Lung (tissue), 12 donors: ENCODE data around the gene GLYATL2. TPM values are rescaled to one million over a fixed set of nuclear protein-coding genes. Genes with fewer than 3 reads are reported as not detected.

Experiments
- ATAC-seq: fragments of 200-7000 bp; cut with Tn5 transposase; one replicate; pipeline ENCODE4 v1.9.1; 2020; ENCODE audit warnings: moderate number of reproducible peaks; ENCODE audit not compliant: insufficient read depth, low FRiP score
- DNase-seq, 3 donors: peaks; one replicate each; pipeline ENCODE4 v3.0.0-alpha.2; 2013 to 2017
- H3K27ac ChIP-seq, 2 donors: one replicate each; pipeline ENCODE4 v1.5.1; 2013; ENCODE audit warnings: mild to moderate bottlenecking in 2 of 2, moderate library complexity in 2 of 2, control low read depth in 1 of 2, inconsistent platforms in 1 of 2, low read depth in 1 of 2, low read length in 1 of 2
- H3K27me3 ChIP-seq, 3 donors: one replicate each; pipeline ENCODE4 v1.5.1; 2013; ENCODE audit warnings: low read length in 2 of 3; ENCODE audit not compliant: control insufficient read depth in 3 of 3, insufficient read depth in 3 of 3
- H3K36me3 ChIP-seq, 4 donors: one replicate each; pipeline ENCODE4 v1.5.1; 2013; ENCODE audit warnings: low read length in 4 of 4, mild to moderate bottlenecking in 1 of 4, moderate library complexity in 1 of 4; ENCODE audit not compliant: control insufficient read depth in 4 of 4, insufficient read depth in 4 of 4
- H3K4me1 ChIP-seq, 5 donors: one replicate each; pipeline ENCODE4 v1.5.1; 2013; ENCODE audit warnings: low read length in 5 of 5, mild to moderate bottlenecking in 2 of 5, moderate library complexity in 1 of 5; ENCODE audit not compliant: control insufficient read depth in 5 of 5, insufficient read depth in 5 of 5
- H3K4me3 ChIP-seq: one replicate; pipeline ENCODE4 v1.5.1; 2013; ENCODE audit warnings: mild to moderate bottlenecking, control low read depth, moderate library complexity
- H3K9ac ChIP-seq, 2 donors: one replicate each; pipeline ENCODE4 v1.5.1; 2013; ENCODE audit warnings: low read length in 2 of 2, control low read depth in 1 of 2; ENCODE audit not compliant: insufficient read depth in 1 of 2
- H3K9me3 ChIP-seq, 4 donors: one replicate each; pipeline ENCODE4 v1.5.1; 2013; ENCODE audit warnings: low read length in 3 of 4, mild to moderate bottlenecking in 1 of 4, moderate library complexity in 1 of 4; ENCODE audit not compliant: control insufficient read depth in 4 of 4, insufficient read depth in 3 of 4
- WGBS, 2 donors: extraction: QIAGEN DNeasy Blood & Tissue Kit; methylation state at CpG; one replicate each; pipeline ENCODE4 v1.1.7; 2013; 5-methylcytosine and 5-hydroxymethylcytosine counted together
- polyA plus RNA-seq, 2 donors: library from polyadenylated mRNA; stranded (reverse); fragments of 200-250 nt; gene quantifications; one replicate each; pipeline ENCODE4 v1.2.1, GENCODE V29; 2013
- total RNA-seq, 2 donors: library from RNA; depleted of rRNA in 1 of 2; stranded (reverse); fragments of >200 nt in 1 of 2; gene quantifications; one replicate each; pipeline ENCODE4 v1.2.1, GENCODE V29; 2014 to 2021
- TF ChIP-seq, protein P1 (sequence below): IDR thresholded peaks from 2 replicates; pipeline ENCODE4 v1.5.1; 2012; ENCODE audit warnings: mild to moderate bottlenecking; ENCODE audit errors: control extremely low read depth, extremely low read depth
- donor health status: control.
- donor health status: control.
- donor health status: Bipolar disorder and iron deficiency.
- donor health status: healthy.
- donor health status: DM: yes; HTN: yes; CAD: no.

GLYATL2 gene
- total and polyA plus RNA-seq, 4 donors = 0.06 to 1.2 (median 0.25) TPM

DNA sequence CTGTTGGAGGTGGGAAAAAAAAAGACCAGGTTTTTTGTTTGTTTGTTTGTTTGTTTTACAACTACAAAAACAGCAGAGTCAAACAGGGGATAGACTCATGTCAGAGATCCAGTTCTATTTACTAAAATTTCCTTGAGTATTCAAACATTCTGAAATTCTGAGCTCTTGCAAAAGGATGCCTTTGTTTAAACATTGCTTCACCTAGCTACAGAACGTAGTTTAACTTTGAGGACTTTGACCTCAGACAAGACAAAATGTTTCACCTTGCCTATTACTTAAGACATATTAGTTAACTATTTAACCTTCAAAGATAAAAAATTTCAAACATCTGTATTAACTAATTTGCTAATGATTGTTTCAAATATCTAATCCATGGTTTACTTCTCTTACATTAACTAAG lies 36.1 kb upstream of the GLYATL2 start:
- no peak for ATAC-seq
- Histone ChIP-seq H3K27me3 (no peaks in the 10 kb centered on the region), H3K36me3 (no peaks in the 10 kb centered on the region), H3K27ac (no peak overlapping the region), H3K4me3 (no peak overlapping the region), H3K9ac (no peak overlapping the region), H3K9me3 (peaks cover 0 to 5% (median 0%) of the 10 kb centered on the region in 4 donors), H3K4me1 (no peaks in the 10 kb centered on the region)
- DNase-seq = no peak
- WGBS, 2 donors = 47 to 57% methylated on average over 1 of the region's 1 CpG
- TF ChIP-seq, protein P1, sequence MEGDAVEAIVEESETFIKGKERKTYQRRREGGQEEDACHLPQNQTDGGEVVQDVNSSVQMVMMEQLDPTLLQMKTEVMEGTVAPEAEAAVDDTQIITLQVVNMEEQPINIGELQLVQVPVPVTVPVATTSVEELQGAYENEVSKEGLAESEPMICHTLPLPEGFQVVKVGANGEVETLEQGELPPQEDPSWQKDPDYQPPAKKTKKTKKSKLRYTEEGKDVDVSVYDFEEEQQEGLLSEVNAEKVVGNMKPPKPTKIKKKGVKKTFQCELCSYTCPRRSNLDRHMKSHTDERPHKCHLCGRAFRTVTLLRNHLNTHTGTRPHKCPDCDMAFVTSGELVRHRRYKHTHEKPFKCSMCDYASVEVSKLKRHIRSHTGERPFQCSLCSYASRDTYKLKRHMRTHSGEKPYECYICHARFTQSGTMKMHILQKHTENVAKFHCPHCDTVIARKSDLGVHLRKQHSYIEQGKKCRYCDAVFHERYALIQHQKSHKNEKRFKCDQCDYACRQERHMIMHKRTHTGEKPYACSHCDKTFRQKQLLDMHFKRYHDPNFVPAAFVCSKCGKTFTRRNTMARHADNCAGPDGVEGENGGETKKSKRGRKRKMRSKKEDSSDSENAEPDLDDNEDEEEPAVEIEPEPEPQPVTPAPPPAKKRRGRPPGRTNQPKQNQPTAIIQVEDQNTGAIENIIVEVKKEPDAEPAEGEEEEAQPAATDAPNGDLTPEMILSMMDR = no peak

DNA sequence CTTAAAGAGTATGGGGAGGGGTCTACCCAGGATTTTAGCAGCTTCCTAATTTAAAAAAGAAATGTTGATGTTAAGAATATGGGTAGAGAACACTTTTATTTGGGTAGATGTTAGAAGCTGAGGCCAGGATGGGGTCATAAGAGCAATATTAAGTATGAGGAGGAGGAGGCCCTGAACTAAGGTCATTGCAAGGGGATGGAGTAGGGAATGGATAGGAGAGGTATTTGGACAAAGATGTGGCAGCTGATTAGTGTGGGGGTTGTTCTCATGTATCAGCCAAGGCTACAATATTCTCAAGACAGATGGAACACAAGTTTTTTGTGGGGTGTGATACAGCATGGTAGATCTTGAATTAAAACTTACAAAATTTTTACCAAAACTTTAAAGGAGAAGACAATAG lies 35.7 kb upstream of the GLYATL2 start:
- Histone ChIP-seq H3K9ac (no peak overlapping the region), H3K9me3 (peaks cover 0 to 5% (median 0%) of the 10 kb centered on the region in 4 donors), H3K4me3 (no peak overlapping the region), H3K27me3 (no peaks in the 10 kb centered on the region), H3K36me3 (no peaks in the 10 kb centered on the region), H3K27ac (no peak overlapping the region), H3K4me1 (no peaks in the 10 kb centered on the region)
- no peak for ATAC-seq
- DNase-seq = no peak
- TF ChIP-seq, protein P1 = no peak

DNA sequence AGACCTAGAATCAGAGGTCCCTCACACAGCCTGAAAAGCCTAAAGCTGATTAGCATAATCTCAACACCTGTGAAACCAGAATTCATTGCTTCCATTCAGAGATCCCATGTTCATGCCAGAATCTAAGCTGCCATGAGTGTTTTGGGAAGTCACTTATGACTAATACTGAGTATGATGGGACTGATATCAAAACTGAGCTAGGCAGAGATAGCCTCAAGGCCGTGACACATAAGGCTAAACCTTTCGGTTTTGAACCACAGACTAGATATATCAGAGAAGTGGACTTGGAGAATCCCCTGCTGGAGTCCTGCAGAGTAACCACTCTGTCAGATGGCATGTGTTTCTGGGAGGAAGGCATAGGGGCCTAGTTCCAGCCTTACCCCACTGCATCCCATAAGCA lies 23.1 kb upstream of the GLYATL2 start:
- DNase-seq = no peak
- no peak for ATAC-seq
- no peak overlapping the region for H3K4me3 ChIP-seq
- no peak overlapping the region for H3K27ac ChIP-seq
- 85 to 92% methylated on average over 2 of the region's 2 CpGs for WGBS, 2 donors
- H3K9ac ChIP-seq = no peak overlapping the region
- H3K9me3 ChIP-seq = peaks cover 0 to 16% (median 3%) of the 10 kb centered on the region in 4 donors
- TF ChIP-seq, protein P1 = no peak
- H3K36me3 ChIP-seq = no peaks in the 10 kb centered on the region
- no peaks in the 10 kb centered on the region for H3K27me3 ChIP-seq
- H3K4me1 ChIP-seq = no peaks in the 10 kb centered on the region

DNA sequence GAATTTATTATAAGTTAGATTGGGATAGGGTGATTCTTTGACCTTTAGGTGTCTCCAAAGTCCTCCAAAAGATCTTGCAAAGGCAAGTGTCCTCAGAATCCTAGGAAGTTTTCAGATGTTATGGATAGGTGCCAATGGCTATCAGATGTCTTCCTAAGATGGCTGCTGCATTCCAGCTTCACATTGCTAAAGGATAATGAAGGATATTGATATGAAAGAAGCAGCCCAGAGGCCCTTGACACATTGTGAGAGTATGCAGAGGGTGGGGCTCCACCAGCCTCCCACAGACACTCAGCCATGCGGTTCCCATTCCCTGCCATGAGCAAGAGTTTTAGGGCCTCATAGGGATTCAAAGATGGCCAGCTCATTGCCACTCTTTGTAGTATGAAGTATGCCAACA lies 22.3 kb upstream of the GLYATL2 start:
- WGBS, 2 donors = 90 to 95% methylated on average over 1 of the region's 1 CpG
- no peaks in the 10 kb centered on the region for H3K36me3 ChIP-seq
- H3K4me3 ChIP-seq = no peak overlapping the region
- DNase-seq = no peak
- no peak overlapping the region for H3K27ac ChIP-seq
- no peaks in the 10 kb centered on the region for H3K27me3 ChIP-seq
- H3K9ac ChIP-seq = no peak overlapping the region
- H3K4me1 ChIP-seq = no peaks in the 10 kb centered on the region
- TF ChIP-seq, protein P1 = no peak
- no peak for ATAC-seq
- peaks cover 0 to 16% (median 3%) of the 10 kb centered on the region in 4 donors for H3K9me3 ChIP-seq
